Mammary epithelial cell (primary cell): ENCODE measurements around the gene DTYMK.

Source experiments
- CTCF ChIP-seq, 2 donors: IDR thresholded peaks in 1 of 2; conservative IDR thresholded peaks in 1 of 2; 2 replicates each; pipeline ENCODE4 v1.5.1; 2011 to 2012; ENCODE audit warnings: inconsistent platforms in 2 of 2, low read length in 2 of 2, mild to moderate bottlenecking in 2 of 2, control low read depth in 1 of 2, low read depth in 1 of 2; ENCODE audit not compliant: insufficient read depth in 1 of 2; ENCODE audit errors: extremely low read depth in 1 of 2
- EZH2 ChIP-seq: IDR thresholded peaks from 2 replicates; pipeline ENCODE4 v1.6.1; 2012; ENCODE audit warnings: low read length, inconsistent platforms, borderline replicate concordance

DNA sequence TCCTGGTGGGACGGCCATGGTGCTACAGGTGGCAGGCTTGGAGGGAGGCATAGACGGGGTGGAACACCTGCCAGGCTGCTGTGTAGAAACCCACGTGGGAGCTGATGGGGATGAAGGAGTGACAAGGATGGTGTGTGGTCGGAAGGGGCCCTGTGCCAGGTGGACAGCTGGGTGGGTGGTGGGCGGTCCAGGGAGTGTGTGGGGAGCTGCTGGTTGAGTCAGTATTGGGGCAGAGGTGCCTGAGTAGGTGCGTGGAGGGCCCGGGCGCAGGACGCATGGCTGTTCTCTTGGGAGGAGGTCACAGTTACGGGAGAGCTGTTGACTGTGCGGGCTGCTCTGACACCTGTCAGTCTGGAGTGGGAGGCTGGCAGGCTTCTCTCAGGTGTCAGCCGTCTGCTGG lies 35.2 kb upstream of the DTYMK start:
- TF ChIP-seq CTCF (conservative IDR thresholded peaks at IDR 0.05 in 1 of 2, IDR thresholded peaks at IDR 0.05 in 1 of 2; ENCODE audit: extremely low read depth in 1 of 2, insufficient read depth in 1 of 2, low read depth in 1 of 2, low read length in 2 of 2) (no peak), EZH2 (no peak)
